WTC11 (cell line): Measurements from ENCODE around the gene PDLIM7. TPM values are rescaled to one million over a fixed set of nuclear protein-coding genes. Genes with fewer than 3 reads are reported as not detected.

Experiments used
- ATAC-seq: fragments of 200-7000 bp; cut with Tn5 transposase; 2 replicates; pipeline ENCODE4 v1.10.0; 2021; ENCODE audit warnings: mild to moderate bottlenecking, moderate library complexity
- CTCF ChIA-PET: fragments of 300-600 bp; sonication (Branson Sonifier 250); formaldehyde crosslinking; loops from one replicate; lab custom pipeline; 2021; ENCODE audit warnings: antibody characterized with exemption; lab: Charles Lee
- POLR2A ChIA-PET: fragments of 350-600 bp; sonication (Branson Sonifier 250); formaldehyde crosslinking; loops from one replicate; lab custom pipeline; 2021; ENCODE audit warnings: antibody characterized with exemption; lab: Charles Lee
- DNase-seq: peaks from one replicate; pipeline ENCODE4 v3.0.0; 2021; ENCODE audit warnings: low spot score
- H3K27ac Mint-ChIP-seq: 2 replicates; pipeline ENCODE4 v1.8.0; 2021; ENCODE audit warnings: mixed read lengths
- H3K27me3 Mint-ChIP-seq: 2 replicates; pipeline ENCODE4 v1.8.0; 2021; ENCODE audit warnings: low read depth, mild to moderate bottlenecking, moderate library complexity, mixed read lengths
- H3K36me3 Mint-ChIP-seq: 2 replicates; pipeline ENCODE4 v1.8.0; 2021; ENCODE audit warnings: mixed read lengths
- H3K4me1 Mint-ChIP-seq: 2 replicates; pipeline ENCODE4 v1.8.0; 2022; ENCODE audit warnings: mixed read lengths
- H3K4me3 Mint-ChIP-seq: 2 replicates; pipeline ENCODE4 v1.8.0; 2021; ENCODE audit warnings: mild to moderate bottlenecking, moderate library complexity, mixed read lengths
- H3K9me3 Mint-ChIP-seq: 2 replicates; pipeline ENCODE4 v1.8.0; 2021; ENCODE audit warnings: mixed read lengths
- CREB1 ChIP-seq: sonication (generic); formaldehyde crosslinking; IDR thresholded peaks from 2 replicates; pipeline ENCODE4 v1.8.0; 2023; ENCODE audit warnings: mild to moderate bottlenecking, missing genetic modification reagents
- E2F4 ChIP-seq: sonication (generic); formaldehyde crosslinking; IDR thresholded peaks from 2 replicates; pipeline ENCODE4 v1.8.1; 2022; ENCODE audit warnings: low read depth, mild to moderate bottlenecking, moderate library complexity, missing genetic modification reagents, borderline replicate concordance
- E2F5 ChIP-seq: sonication (generic); formaldehyde crosslinking; IDR thresholded peaks from 2 replicates; pipeline ENCODE4 v1.8.1; 2022; ENCODE audit warnings: mild to moderate bottlenecking, moderate library complexity, missing genetic modification reagents
- ETV6 ChIP-seq: sonication (generic); formaldehyde crosslinking; IDR thresholded peaks from 2 replicates; pipeline ENCODE4 v1.8.1; 2022; ENCODE audit warnings: mild to moderate bottlenecking, missing genetic modification reagents
- FOXK1 ChIP-seq: sonication (generic); formaldehyde crosslinking; IDR thresholded peaks from 2 replicates; pipeline ENCODE4 v1.8.0; 2022; ENCODE audit warnings: mild to moderate bottlenecking, moderate library complexity, missing genetic modification reagents
- FOXP1 ChIP-seq: sonication (generic); formaldehyde crosslinking; IDR thresholded peaks from 2 replicates; pipeline ENCODE4 v1.8.0; 2022; ENCODE audit warnings: missing genetic modification reagents, mild to moderate bottlenecking, moderate library complexity, borderline replicate concordance
- FOXP4 ChIP-seq: sonication (generic); formaldehyde crosslinking; IDR thresholded peaks from 2 replicates; pipeline ENCODE4 v1.8.0; 2022; ENCODE audit warnings: mild to moderate bottlenecking, missing genetic modification reagents
- IRF1 ChIP-seq: sonication (generic); formaldehyde crosslinking; IDR thresholded peaks from 2 replicates; pipeline ENCODE4 v1.8.0; 2023; ENCODE audit warnings: missing genetic modification reagents
- MAX ChIP-seq: sonication (generic); formaldehyde crosslinking; IDR thresholded peaks from 2 replicates; pipeline ENCODE4 v1.8.0; 2022; ENCODE audit warnings: mild to moderate bottlenecking, missing genetic modification reagents
- MYBL2 ChIP-seq: sonication (generic); formaldehyde crosslinking; IDR thresholded peaks from 2 replicates; pipeline ENCODE4 v1.8.1; 2023; ENCODE audit warnings: mild to moderate bottlenecking, moderate library complexity, missing genetic modification reagents
- TP53 ChIP-seq: sonication (generic); formaldehyde crosslinking; IDR thresholded peaks from 2 replicates; pipeline ENCODE4 v1.8.1; 2023; ENCODE audit warnings: mild to moderate bottlenecking, missing genetic modification reagents
- ZBTB43 ChIP-seq: sonication (generic); formaldehyde crosslinking; IDR thresholded peaks from 2 replicates; pipeline ENCODE4 v1.8.1; 2023; ENCODE audit warnings: mild to moderate bottlenecking, missing genetic modification reagents
- ZNF281 ChIP-seq: sonication (generic); formaldehyde crosslinking; IDR thresholded peaks from 2 replicates; pipeline ENCODE4 v1.8.0; 2023; ENCODE audit warnings: mild to moderate bottlenecking, missing genetic modification reagents
- ZNF396 ChIP-seq: fragments of 250-450 bp; sonication (Bioruptor Pico); IDR thresholded peaks from 2 replicates; pipeline ENCODE4 v1.8.0; 2021; ENCODE audit warnings: mild to moderate bottlenecking, moderate library complexity, borderline replicate concordance
- total RNA-seq: library from RNA; stranded (reverse); gene quantifications from 3 replicates; pipeline ENCODE4 v1.2.3, GENCODE V29; 2021

Gene PDLIM7
- total RNA-seq, 1 experiment from 2014 or later = 142 TPM

- peak; percentile 73 for TF ChIP-seq IRF1 (CRISPR knock-in tag)
- 0 out of 2 replicates have a peak, but pooled peaks have one; percentile 21 for TF ChIP-seq ZNF281 (CRISPR knock-in tag)
- peak; percentile 40; the same call in 1 of the 2 replicates for TF ChIP-seq MYBL2
- no peak for TF ChIP-seq ZNF396 (CRISPR knock-in tag)
- peak; percentile 88 for TF ChIP-seq MAX (CRISPR knock-in tag)
These were observed 49.7 kb downstream of the PDLIM7 start (continued) for GRCh38 chr5:177447611-177448243.

- Mint-ChIP-seq H3K27me3 (peaks cover 43% of the 10 kb centered on the region), H3K36me3 (no peaks in the 10 kb centered on the region), H3K4me1 (peaks cover 48% of the 10 kb centered on the region), H3K27ac (no peak overlapping the region), H3K4me3 (peak overlapping the region; percentile 60), H3K9me3 (no peaks in the 10 kb centered on the region)
- POLR2A ChIA-PET = interaction anchor here (0.6 to 5.8 kb wide), 14 partner anchors 8 to 316 kb away, joined by 3 to 38 read pairs (median 4); partner anchors contain the start of genes DDX41, GRK6, NSD1 and PDLIM7
- CTCF ChIA-PET = interaction anchor here (0.6 to 15.8 kb wide), 18 partner anchors 8 to 136 kb away, joined by 3 to 171 read pairs (median 8); partner anchors contain the start of genes GRK6, MXD3 and SLC34A1
- ATAC-seq = peak; percentile 7
- 0 out of 2 replicates have a peak, but pooled peaks have one; percentile 6 for TF ChIP-seq E2F5 (CRISPR knock-in tag)
- TF ChIP-seq FOXK1 = 0 out of 2 replicates have a peak, but pooled peaks have one; percentile 27
- no peak for TF ChIP-seq ZBTB43 (CRISPR knock-in tag)
- TF ChIP-seq ETV6 (CRISPR knock-in tag) = 0 out of 2 replicates have a peak, but pooled peaks have one; percentile 26
- TF ChIP-seq TP53 (CRISPR knock-in tag) = no peak; the same call in 1 of the 2 replicates
- TF ChIP-seq IRF1 (CRISPR knock-in tag) = no peak
- TF ChIP-seq E2F4 = peak; percentile 20; the same call in 1 of the 2 replicates
- 0 out of 2 replicates have a peak, but pooled peaks have one; percentile 17 for TF ChIP-seq FOXP1 (CRISPR knock-in tag)
- no peak for TF ChIP-seq CREB1 (CRISPR knock-in tag)
- TF ChIP-seq FOXP4 (CRISPR knock-in tag) = 0 out of 2 replicates have a peak, but pooled peaks have one; percentile 64
- TF ChIP-seq, all 79 proteins: peak for 6
- DNase-seq = peak; percentile 78
These were observed 50.3 kb downstream of the PDLIM7 start for GRCh38 chr5:177447066-177447610.
